Endothelial cell of umbilical vein (primary cell): ENCODE data around the gene ENPP4. TPM values are rescaled to one million over a fixed set of nuclear protein-coding genes. Genes with fewer than 3 reads are reported as not detected.
"Not testable (repeated sequence)": the region's sequence is repeated elsewhere in the genome, so short reads cannot be mapped to it uniquely, and the experiment has no call there.

ENCODE experiments used
- BruUV-seq: library from RNA; stranded (reverse); fragments of 400-500 nt; replicated peaks from 2 replicates; lab custom pipeline; 2021; lab: Mats Ljungman, UMichigan
- CTCF ChIA-PET: fragments of 300-600, 350-600 bp; sonication (Branson Sonifier 250); formaldehyde crosslinking; loops from one replicate; lab custom pipeline; 2021; ENCODE audit warnings: antibody characterized with exemption, inconsistent platforms; lab: Charles Lee
- POLR2A ChIA-PET: fragments of 300-600, 350-600 bp; sonication (Branson Sonifier 250); formaldehyde crosslinking; loops from one replicate; lab custom pipeline; 2021; ENCODE audit warnings: antibody characterized with exemption, inconsistent platforms; lab: Charles Lee
- DNase-seq: peaks from one replicate; pipeline ENCODE4 v3.0.0-alpha.2; 2011; ENCODE audit warnings: low read depth, low spot score
- FAIRE-seq: peaks from 2 replicates; lab custom pipeline; 2011; peaks lifted over from hg19 to GRCh38; lab: Jason Lieb, UNC
- H2AFZ ChIP-seq: 2 replicates; pipeline ENCODE4 v1.6.0; 2012; ENCODE audit warnings: low read depth, low read length, control low read depth, inconsistent platforms
- H3K27ac ChIP-seq: 2 replicates; pipeline ENCODE4 v1.5.1; 2011; ENCODE audit warnings: low read depth, mild to moderate bottlenecking, control low read depth, low read length, moderate library complexity; ENCODE audit not compliant: insufficient read depth
- H3K27me3 ChIP-seq, 2 experiments: 2 replicates each; pipeline versions ENCODE4 v1.6.0 to v1.6.1; 2011; ENCODE audit warnings: low read length in 2 of 2, mixed read lengths in 1 of 2; ENCODE audit not compliant: control insufficient read depth in 2 of 2, insufficient read depth in 2 of 2
- H3K36me3 ChIP-seq, 2 experiments: 2 replicates in 1 of 2; 3 replicates in 1 of 2; pipeline ENCODE4 v1.5.1; 2011; ENCODE audit warnings: low read length in 2 of 2, mild to moderate bottlenecking in 1 of 2, moderate library complexity in 1 of 2; ENCODE audit not compliant: control insufficient read depth in 2 of 2, insufficient read depth in 2 of 2; ENCODE audit errors: extremely low read depth in 1 of 2
- H3K4me1 ChIP-seq: 3 replicates; pipeline ENCODE4 v1.5.1; 2011; ENCODE audit warnings: mild to moderate bottlenecking, low read length; ENCODE audit not compliant: control insufficient read depth, insufficient read depth; ENCODE audit errors: extremely low read depth
- H3K4me2 ChIP-seq: 2 replicates; pipeline ENCODE4 v1.6.1; 2011; ENCODE audit warnings: low read length, control low read depth, mixed read lengths; ENCODE audit not compliant: insufficient read depth
- H3K4me3 ChIP-seq, 3 experiments: fragments of 200-600 bp in 1 of 3; sonication (generic), shearing (Covaris generic) in 1 of 3; replicated peaks in 1 of 3; 2 replicates each; pipeline ENCODE4 v1.5.1; 2011 to 2016; ENCODE audit warnings: control low read depth in 3 of 3, low read length in 3 of 3, mild to moderate bottlenecking in 2 of 3, inconsistent platforms in 1 of 3, low read depth in 1 of 3, moderate library complexity in 1 of 3; ENCODE audit not compliant: insufficient read depth in 1 of 3
- H3K79me2 ChIP-seq: 2 replicates; pipeline ENCODE4 v1.6.0; 2012; ENCODE audit warnings: low read length, inconsistent platforms; ENCODE audit not compliant: control insufficient read depth, insufficient read depth
- H3K9ac ChIP-seq: replicated peaks from 2 replicates; pipeline ENCODE3; 2011; ENCODE audit warnings: low read length, control low read depth; ENCODE audit not compliant: insufficient read depth; ENCODE audit errors: extremely low read depth
- H3K9me1 ChIP-seq: replicated peaks from 3 replicates; pipeline ENCODE4 v1.6.0; 2011; ENCODE audit warnings: mild to moderate bottlenecking, low read length; ENCODE audit not compliant: control insufficient read depth, insufficient read depth; ENCODE audit errors: extremely low read depth
- H3K9me3 ChIP-seq: replicated peaks from 2 replicates; pipeline ENCODE4 v1.5.1; 2012; ENCODE audit warnings: low read length, inconsistent platforms; ENCODE audit not compliant: control insufficient read depth, insufficient read depth
- H4K20me1 ChIP-seq: replicated peaks from 2 replicates; pipeline ENCODE3; 2011; ENCODE audit warnings: mild to moderate bottlenecking, low read length; ENCODE audit not compliant: control insufficient read depth, insufficient read depth; ENCODE audit errors: extremely low read depth
- EZH2 ChIP-seq: IDR thresholded peaks from 2 replicates; pipeline ENCODE4 v1.6.1; 2012; ENCODE audit warnings: borderline replicate concordance, low read depth, mild to moderate bottlenecking, moderate library complexity, low read length, inconsistent platforms; ENCODE audit not compliant: severe bottlenecking
- FOS ChIP-seq: IDR thresholded peaks from 2 replicates; pipeline ENCODE4 v1.6.1; 2011; ENCODE audit warnings: mild to moderate bottlenecking, low read length, moderate library complexity, borderline replicate concordance; ENCODE audit not compliant: insufficient read depth
- GATA2 ChIP-seq: IDR thresholded peaks from 2 replicates; pipeline ENCODE4 v1.7.0; 2011; ENCODE audit warnings: low read depth, mild to moderate bottlenecking, moderate library complexity, mixed read lengths, low read length; ENCODE audit not compliant: insufficient read length, insufficient read depth
- JUN ChIP-seq: IDR thresholded peaks from 2 replicates; pipeline ENCODE4 v1.6.1; 2011; ENCODE audit warnings: borderline replicate concordance, low read depth; ENCODE audit not compliant: insufficient read length, insufficient read depth
- MYC ChIP-seq: IDR thresholded peaks from one replicate; pipeline ENCODE4 v1.6.1; 2011; ENCODE audit warnings: mild to moderate bottlenecking, low read depth, low read length
- POLR2A ChIP-seq: IDR thresholded peaks from 2 replicates; pipeline ENCODE4 v1.6.1; 2012; ENCODE audit warnings: low read depth, mild to moderate bottlenecking, control low read depth, low read length
- POLR2AphosphoS5 ChIP-seq: IDR thresholded peaks from 2 replicates; pipeline ENCODE4 v1.6.1; 2012; ENCODE audit warnings: low read depth, mild to moderate bottlenecking, control low read depth, low read length, moderate library complexity; ENCODE audit not compliant: insufficient read depth
- dilution Hi-C: fragments of 300-500 bp; cut with MboI; formaldehyde crosslinking; loops from one replicate; pipeline ENCODE4 v1.15.0; 2019; ENCODE audit warnings: low sequenced_read_pairs; ENCODE audit not compliant: extremely low pct_ligation_motif_present
- intact Hi-C: fragments of 100-400 bp; cut with micrococcal nuclease; formaldehyde crosslinking; loops from one replicate; pipeline ENCODE4 v1.10.0; 2022
- polyA plus RNA-seq, 4 experiments: library from polyadenylated mRNA; depleted of rRNA in 3 of 4; stranded (reverse) in 3 of 4; unstranded in 1 of 4; fragments of >200 nt; gene quantifications; 2 replicates each; pipeline versions ENCODE4 v1.2.1 to v1.2.3, GENCODE V29; 2011 to 2012; ENCODE audit warnings: missing spikeins in 1 of 4
- total RNA-seq: library from RNA; stranded (reverse); gene quantifications from 2 replicates; pipeline ENCODE4 v1.2.3, GENCODE V29; 2021
- TF ChIP-seq, protein P1 (sequence below), 2 donors: IDR thresholded peaks; 1 replicate in 1 of 2; 2 replicates in 1 of 2; pipeline ENCODE4 v1.5.1; 2011; ENCODE audit warnings: low read length in 2 of 2, mild to moderate bottlenecking in 2 of 2, moderate library complexity in 2 of 2, control low read depth in 1 of 2, inconsistent platforms in 1 of 2, low read depth in 1 of 2; ENCODE audit not compliant: insufficient read depth in 1 of 2; ENCODE audit errors: extremely low read depth in 1 of 2
- TF ChIP-seq, protein P2 (sequence below): IDR thresholded peaks from 2 replicates; pipeline ENCODE4 v1.6.1; 2011; ENCODE audit not compliant: insufficient read depth, insufficient read length

ENPP4 gene
- total and polyA plus RNA-seq, 2 donors (not counting 3 experiments of a cell fraction or from before 2014, with no cell fraction given) = 1.5 to 3.9 TPM

DNA sequence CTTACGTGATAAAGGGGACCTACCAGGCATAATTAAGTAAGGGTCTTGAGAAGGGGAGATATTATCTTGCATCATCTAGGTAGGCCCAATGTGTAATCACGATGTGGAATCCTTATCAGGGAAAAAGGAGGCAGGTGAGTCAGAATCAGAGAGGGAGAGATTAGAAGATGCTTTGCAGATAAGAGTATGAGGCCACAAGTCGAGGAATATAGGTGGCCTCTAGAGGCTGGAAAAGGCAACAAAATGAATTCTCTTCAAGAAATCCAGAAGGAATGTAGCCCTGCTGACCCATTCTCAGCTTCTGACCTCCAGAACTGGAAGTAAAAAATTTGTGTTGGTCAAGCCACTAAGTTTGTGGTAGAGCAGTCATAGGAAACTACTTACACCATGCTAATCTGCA lies 11.0 kb upstream of the ENPP4 start:
- TF ChIP-seq POLR2AphosphoS5 = no peak
- no peak for TF ChIP-seq FOS
- no peak for TF ChIP-seq MYC
- no peak for TF ChIP-seq GATA2
- no peak for TF ChIP-seq POLR2A
- TF ChIP-seq, protein P1, sequence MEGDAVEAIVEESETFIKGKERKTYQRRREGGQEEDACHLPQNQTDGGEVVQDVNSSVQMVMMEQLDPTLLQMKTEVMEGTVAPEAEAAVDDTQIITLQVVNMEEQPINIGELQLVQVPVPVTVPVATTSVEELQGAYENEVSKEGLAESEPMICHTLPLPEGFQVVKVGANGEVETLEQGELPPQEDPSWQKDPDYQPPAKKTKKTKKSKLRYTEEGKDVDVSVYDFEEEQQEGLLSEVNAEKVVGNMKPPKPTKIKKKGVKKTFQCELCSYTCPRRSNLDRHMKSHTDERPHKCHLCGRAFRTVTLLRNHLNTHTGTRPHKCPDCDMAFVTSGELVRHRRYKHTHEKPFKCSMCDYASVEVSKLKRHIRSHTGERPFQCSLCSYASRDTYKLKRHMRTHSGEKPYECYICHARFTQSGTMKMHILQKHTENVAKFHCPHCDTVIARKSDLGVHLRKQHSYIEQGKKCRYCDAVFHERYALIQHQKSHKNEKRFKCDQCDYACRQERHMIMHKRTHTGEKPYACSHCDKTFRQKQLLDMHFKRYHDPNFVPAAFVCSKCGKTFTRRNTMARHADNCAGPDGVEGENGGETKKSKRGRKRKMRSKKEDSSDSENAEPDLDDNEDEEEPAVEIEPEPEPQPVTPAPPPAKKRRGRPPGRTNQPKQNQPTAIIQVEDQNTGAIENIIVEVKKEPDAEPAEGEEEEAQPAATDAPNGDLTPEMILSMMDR (IDR thresholded peaks at IDR 0.05; ENCODE audit: extremely low read depth in 1 of 2, insufficient read depth in 1 of 2, low read depth in 1 of 2, low read length in 2 of 2) = no peak
- TF ChIP-seq EZH2 = no peak
- no peak for TF ChIP-seq JUN
- TF ChIP-seq, protein P2, sequence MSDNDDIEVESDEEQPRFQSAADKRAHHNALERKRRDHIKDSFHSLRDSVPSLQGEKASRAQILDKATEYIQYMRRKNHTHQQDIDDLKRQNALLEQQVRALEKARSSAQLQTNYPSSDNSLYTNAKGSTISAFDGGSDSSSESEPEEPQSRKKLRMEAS = no peak
- Histone ChIP-seq H3K4me1 (no peaks in the 10 kb centered on the region), H3K27ac (no peak overlapping the region), H3K9me1 (no peaks in the 10 kb centered on the region), H2AFZ (no peak overlapping the region), H3K27me3 (no peaks in the 10 kb centered on the region), H3K4me2 (no peak overlapping the region), H4K20me1 (no peaks in the 10 kb centered on the region), H3K79me2 (no peaks in the 10 kb centered on the region), H3K36me3 (no peaks in the 10 kb centered on the region), H3K4me3 (no peak overlapping the region), H3K9ac (no peak overlapping the region), H3K9me3 (no peaks in the 10 kb centered on the region)
- no TSS peak for BruUV-seq
- intact Hi-C loops (no loop called here), dilution Hi-C loops (no loop called here)
- CTCF ChIA-PET = no interaction called here
- FAIRE-seq (no peak), DNase-seq (no peak)
- POLR2A ChIA-PET = no interaction called here

DNA sequence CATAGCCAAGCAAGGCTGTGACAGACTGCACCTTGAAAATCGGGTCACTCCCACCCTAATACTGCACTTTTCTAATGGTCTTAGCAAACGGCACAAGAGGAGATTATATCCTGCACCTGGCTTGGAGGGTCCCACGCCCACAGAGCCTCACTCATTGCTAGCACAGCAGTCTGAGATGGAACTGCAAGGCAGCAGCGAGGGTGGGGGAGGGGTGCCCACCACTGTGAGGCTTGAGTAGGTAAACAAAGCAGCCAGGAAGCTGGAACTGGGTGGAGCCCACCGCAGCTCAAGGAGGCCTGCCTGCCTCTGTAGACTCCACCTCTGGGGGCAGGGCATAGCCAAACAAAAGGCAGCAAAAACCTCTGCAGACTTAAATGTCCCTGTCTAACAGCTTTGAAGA lies 10.1 kb upstream of the ENPP4 start:
- H3K27ac ChIP-seq, H3K27me3 ChIP-seq, H3K9ac ChIP-seq, H3K4me3 ChIP-seq, FAIRE-seq, H3K4me1 ChIP-seq, H3K4me2 ChIP-seq, H2AFZ ChIP-seq, CTCF ChIA-PET, BruUV-seq, H3K79me2 ChIP-seq, dilution Hi-C loops, POLR2A ChIA-PET, DNase-seq, H3K9me3 ChIP-seq, H3K36me3 ChIP-seq, intact Hi-C loops, H4K20me1 ChIP-seq, H3K9me1 ChIP-seq: not testable (repeated sequence)
